Bladder microvascular endothelial cell (primary cell): Measurements from ENCODE around the gene TRPM3. TPM values are rescaled to one million over a fixed set of nuclear protein-coding genes. Genes with fewer than 3 reads are reported as not detected.

Source experiments
- total RNA-seq: library from RNA; depleted of rRNA; stranded (reverse); fragments of >200 nt; gene quantifications from 2 replicates; pipeline ENCODE4 v1.2.3, GENCODE V29; 2014

The TRPM3 gene
- 6.0 TPM in 1 of 2 replicates, not detected in the other for total RNA-seq

DNA sequence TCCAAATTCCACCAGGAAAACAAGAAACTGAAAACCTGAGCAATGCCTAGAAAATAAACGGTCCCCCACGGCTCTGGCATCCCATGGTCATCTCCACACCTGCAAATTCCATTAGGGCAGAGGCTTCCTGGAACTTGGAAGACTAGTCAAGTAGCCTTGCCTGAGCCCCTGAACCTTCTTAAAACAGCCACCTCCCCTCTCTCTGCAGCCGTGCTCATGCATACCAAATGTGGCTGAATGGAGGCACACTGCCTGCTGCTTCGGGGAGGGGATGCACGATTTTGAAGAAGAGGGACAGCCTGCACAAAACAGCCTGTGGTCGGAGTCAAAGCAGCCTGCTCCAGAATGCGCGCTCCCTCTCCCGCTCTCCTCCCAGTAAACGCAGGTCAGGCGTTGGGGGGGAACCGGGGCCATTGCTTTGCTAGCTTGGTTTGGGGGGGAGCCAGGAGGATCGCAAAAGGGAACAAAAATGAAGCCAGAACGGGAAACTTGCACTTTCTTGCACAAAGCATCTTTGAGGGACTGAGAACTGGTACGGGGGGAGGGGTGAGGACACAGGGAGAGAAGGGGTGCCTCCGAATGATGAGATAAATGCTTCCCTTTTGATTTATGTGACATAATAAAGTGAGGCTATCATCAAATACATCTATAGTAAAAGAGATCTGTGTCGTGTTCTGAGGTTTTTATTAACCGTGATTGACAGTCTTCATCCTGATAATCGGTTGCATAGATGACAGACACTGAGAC lies at the start of gene TRPM3:
TSS of gene TRPM3 (minus strand) at position 347 of the 747 bp plus-strand sequence. CDS start at position 80, 267 bp downstream.

